GM19463 (cell line): Measurements from ENCODE around the gene FLII.
"Not testable (repeated sequence)": the region's sequence is repeated elsewhere in the genome, so short reads cannot be mapped to it uniquely, and the experiment has no call there.

Experiments
- ATAC-seq: cut with Tn5 transposase; IDR thresholded peaks from one replicate; pipeline ENCODE4 v1.9.1; 2021; ENCODE audit warnings: mild to moderate bottlenecking, moderate library complexity; ENCODE audit not compliant: unreplicated experiment

FLII gene

DNA sequence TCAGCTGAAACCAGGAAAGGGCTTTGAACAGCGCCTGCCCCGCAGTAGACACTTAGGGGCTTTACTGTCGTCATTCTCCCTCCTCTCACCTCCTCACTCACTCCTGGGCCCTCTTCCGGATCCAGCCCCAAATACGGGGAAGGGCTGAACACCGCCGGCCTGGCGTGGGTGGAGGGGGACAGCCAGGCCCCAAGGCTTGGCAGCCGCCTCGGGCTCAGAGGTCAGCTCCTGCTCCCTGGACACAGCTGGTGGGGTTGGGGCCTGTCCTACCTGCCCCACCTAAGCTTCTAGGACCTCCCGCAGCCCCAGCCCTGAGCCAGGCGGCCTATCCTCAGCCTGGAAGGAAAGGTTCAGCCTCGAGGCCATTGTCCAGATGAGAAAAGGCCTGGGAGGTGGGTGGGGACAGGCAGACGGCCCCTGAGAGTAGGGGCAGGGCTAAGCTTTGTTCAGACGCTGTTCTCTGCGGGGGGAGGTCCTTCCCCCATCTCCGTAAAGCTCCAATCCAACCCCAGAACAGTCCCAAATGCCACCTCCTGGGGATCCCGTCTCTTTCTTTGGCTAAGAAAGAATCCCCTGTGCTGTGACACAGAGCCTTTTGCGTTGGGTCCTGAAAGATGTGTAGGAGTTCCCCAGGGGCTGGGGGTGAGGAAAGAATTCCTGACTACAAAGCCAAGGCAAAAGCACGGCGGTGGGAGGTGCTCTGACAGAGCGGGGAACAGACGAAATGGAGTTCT is 34.0 kb downstream of the FLII start:
- ATAC-seq: no peak

DNA sequence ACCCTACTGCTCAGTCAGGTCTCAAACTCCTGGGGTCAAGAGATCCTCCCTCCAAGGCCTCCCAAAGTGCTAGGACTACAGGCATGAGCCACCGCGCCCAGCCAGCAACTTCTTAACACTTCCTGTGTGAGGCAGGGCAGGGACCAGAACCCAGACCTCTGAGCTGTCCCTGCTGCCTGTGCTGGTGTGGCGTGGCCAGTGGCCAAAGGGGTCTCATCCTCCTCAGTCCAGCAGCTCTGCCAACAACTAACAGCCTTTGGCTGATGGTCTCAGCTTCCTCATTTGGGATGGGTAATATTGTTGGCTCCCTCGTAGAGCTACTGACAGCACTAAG is 34.5 kb downstream of the FLII start:
- no peak for ATAC-seq

DNA sequence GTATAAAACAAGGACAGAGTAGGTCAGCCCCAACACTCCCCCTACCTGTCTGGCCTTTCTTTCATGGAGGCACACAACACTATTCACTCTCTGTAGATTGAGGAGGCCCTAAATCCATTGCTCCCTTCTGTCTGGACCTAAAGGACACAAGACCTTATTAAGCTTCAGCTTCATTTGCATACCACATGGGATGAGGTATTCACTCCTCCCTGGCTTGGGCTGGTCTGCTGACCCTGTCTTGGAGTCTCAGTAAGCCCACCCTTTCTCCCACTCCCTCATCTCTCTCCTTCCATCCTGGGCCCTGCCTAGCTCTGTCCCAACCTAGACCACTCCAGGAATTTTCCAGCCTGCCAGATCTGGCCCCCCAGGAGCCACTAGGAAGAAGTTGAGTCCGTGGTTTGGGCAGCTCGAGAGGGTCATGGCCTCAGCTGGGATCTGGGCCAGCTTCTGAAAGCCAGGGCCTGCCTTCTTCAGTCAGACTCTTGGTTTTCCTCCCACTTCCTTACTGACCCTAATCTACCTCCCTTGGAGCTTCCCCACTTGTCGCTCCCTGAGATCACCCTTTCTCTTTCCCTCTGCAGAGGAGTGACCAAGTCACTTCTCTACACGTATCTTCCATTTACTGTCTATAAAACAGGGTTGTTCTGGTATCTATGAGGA is 39.7 kb downstream of the FLII start:
- no peak for ATAC-seq

DNA sequence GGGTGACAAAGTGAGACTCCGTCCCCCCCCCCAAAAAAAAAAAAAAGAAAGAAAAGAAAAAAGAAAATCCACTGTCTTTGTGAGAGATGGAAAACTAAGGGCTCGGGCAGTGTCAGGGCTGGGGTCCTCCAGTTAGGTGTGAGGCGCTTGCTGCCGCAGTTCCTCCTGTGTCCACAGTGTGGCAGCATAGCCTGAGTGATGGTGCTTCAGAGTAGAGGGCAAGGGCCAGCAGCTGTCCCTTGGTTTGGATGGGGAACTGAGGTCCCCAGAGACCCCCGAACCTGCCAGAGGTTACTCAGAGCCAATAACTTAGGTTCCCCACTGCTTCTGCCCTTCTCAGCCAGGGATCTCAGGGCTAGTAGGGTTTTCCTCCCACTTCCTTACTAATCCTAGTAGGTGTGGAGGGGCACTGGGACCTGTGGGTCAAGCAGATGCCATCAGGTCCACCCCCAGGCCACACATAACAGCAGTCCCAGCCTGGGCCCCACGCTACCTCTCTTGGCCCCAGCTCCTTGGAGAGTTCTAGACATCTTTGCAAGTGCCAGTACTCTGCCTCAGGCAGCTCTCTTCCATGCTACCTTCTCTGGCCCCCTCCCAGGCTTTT is 41.0 kb downstream of the FLII start:
- ATAC-seq: no peak

DNA sequence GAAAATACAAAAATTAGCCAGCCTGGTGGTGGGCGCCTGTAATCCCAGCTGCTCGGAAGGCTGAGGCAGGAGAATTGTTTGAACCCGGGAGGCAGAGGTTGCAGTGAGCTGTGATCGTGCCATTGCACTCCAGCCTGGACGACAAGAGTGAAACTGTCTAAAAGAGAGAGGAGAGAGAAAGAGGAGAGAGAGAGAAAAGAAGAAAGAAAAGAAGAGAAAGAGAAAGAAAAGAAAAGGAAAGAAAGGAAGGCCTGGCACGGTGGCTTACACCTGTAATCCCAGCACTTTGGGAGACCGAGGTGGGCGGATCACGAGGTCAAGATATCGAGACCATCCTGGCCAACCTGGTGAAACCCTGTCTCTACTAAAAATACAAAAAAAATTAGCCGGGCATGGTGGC is 41.6 kb downstream of the FLII start:
- ATAC-seq: not testable (repeated sequence)

DNA sequence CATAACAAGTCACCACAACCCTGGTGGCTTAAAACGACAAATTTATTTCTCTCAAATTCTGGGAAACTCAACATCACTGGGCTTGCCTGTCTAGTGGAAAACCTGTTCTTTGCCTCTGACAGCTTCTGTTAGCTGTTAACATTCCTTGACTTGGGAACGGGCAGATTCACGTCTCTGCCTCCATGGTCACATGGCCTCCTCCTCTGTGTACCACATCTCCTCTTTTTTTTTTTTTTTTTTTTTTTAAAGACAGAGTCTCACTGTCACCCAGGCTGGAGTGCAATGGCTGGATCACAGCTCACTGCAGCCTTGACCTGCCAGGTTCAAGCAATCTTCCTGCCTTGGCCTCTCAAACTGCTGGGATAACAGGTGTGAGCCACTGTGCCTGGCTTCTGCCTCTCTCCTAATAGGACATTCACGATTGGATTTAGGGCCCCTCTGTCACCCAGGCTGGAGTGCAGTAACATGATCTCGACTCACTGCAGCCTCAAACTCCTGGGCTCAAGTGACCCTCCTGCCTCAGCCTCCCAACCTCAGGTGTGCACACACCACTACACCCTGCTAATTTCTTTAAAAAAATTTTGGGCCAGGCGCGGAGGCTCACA is 44.8 kb downstream of the FLII start:
- no peak for ATAC-seq

DNA sequence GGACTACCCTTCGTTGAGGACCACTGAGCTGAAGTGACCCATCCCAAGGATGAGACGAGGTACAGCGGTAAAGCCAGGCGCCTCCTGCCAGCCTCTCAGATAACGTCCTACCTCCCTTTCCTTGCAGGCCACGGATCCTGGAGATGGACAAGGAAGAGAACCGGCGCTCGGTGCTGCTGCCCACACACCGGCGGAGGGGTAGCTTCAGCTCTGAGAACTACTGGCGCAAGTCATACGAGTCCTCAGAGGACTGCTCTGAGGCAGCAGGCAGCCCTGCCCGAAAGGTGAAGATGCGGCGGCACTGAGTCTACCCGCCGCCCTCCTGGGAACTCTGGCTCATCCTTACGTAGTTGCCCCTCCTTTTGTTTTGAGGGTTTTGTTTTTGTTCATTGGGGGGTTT is 50.4 kb downstream of the FLII start:
- no peak for ATAC-seq

DNA sequence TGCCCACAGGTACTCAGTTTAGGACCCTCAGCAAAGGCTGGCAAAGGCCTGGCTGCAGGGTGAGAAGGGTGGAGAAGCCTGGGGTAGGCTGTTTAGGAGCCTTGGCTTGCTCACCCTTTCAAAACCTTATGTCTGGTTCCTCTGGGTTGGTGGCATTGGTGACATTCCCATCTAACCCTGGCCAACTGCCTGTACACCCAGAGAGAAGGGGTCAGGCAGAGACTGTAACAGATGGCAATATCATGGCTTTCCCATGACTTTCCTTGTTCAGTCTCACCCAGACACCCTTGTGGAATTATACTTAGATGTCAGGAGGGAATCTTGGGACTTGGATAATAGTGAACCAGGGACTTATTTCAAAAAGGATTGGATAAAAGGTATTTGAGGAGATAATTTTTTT is 51.6 kb downstream of the FLII start:
- no peak for ATAC-seq

DNA sequence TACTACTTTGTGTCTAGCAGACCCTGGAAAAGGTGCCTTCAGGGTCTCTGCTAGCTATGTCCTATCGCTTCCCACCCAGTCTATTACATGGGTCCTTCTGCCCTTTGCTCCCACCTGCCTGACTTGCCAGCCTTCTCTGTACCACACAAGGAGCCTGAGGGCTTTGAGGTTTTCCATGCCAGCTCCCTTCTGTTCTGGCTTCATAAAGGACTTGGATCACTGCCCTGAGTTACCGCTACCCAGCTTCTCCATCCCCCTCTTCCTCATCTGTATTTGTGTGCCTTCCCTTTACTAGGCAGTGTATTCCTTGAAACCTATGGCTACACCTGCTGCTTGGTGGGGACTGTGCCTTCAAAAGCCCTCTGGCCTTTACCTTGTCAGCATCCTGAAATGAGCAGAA is 52.7 kb downstream of the FLII start:
- ATAC-seq: no peak

DNA sequence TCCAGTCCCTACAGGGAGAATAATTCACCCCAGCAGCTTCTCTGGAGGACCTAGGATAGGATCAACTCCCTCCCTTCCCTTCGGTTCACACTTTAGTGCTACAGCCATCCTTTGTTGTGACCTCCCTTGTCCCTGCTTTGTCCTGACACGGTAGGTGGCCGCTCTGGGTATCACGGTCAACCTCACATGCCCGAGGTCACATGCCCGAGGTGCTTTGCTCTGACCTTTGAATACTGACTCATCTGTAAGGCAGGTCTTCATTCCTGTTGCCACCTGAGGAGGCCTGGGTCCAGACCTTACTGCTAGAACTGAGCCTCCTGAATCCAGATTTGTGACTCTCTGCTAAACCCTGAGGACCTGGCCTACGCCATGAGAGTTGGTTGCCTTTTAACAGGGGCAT is 55.2 kb downstream of the FLII start:
- no peak for ATAC-seq

DNA sequence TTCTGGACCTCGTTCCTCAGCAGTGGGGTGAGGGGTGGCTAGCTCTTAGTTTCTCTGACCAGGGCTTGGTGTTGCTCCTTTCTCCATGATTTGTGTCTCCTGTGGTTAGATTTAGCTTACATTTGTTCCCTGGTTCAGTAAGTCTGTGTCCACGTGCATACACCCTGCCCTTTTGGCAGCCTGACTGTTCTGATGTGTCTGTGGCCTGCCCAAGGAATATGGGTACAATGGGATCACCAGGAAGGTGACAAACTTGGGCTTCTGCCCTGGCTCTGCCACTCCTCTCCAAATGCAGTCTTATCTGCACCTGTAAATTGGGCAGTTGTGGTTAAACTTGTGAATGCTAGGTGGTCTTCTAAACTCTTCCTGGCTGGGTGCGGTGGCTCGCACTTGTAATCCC is 57.4 kb downstream of the FLII start:
- ATAC-seq: no peak

DNA sequence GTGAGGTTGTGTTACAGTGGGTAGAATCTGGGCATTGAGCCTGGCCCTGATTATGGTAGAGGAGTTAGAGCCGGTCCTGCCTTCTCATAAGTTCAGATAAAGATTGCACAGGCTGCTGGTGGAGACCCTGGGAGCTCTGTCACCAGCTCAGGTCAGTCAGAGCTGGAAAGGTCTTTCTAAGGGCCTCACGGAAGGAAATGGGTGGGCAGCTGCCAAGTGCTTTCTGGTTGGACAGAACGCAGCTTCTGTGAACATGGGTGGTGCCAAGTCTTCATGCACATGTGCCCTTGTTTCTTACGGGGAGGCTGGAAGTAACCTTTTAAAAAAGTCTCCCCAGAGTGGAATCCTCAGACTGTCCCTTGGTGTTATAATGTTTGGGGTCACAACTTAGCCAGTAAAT is 60.0 kb downstream of the FLII start:
- no peak for ATAC-seq

DNA sequence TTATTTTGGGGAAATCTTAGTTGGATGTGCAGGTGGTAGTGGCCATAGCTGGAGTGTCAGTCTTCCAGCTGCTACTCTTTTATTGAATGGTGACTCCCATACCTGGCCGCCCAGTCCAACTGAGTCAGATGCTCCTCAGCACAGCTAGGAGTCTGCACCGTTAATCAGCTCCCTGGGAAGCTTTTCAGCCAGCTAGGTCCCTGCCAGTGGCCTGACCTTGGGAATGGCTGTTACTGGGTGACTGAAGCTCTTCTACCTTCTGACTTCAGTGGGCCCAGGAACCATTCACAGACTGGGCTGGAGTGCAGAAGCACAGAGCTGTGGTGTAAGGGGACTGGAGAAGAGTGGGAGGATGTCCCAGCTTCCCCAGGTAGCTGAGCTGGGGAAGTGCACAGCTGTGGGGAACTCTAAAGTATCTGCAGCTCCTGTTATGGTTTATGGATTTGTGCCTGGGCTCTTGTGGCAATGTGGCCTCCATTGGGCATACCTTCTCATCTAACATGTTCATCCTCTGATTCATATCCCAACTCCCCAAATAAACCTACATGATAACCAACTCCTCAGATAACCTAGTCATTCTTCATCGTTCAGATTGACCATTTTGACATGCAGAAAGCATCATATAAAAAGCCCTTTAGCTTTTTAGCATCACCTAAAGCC is 60.9 kb downstream of the FLII start:
- no peak for ATAC-seq

DNA sequence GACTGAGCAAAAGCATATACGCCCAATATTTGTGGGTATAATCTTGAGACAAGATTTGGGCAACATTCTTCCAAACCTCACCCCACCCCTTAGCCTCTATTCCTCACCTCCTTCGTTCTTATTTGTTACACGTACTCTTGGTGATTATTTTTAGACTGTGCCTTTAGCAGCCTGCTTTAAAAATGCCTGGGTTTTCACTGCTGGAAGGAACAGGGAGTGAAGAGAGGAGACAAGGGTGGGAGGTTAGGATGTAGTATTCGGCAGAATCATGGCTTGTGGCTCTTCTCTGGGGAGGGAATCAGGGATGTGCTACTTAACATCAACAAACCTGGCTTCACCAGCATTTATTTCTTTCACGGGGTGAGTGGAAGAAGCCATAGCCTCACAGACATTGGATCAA is 63.3 kb downstream of the FLII start:
- ATAC-seq: no peak
